Stimulated activated CD8-positive, alpha-beta memory T cell treated with anti-CD3 and anti-CD28 coated beads, Interleukin-12 subunit alpha, Interleukin-12 subunit beta, amount 100 ng/mL, for 1 hour (primary cell): ENCODE measurements around the gene CPNE8.

Experiments
- DNase-seq: peaks from one replicate; pipeline ENCODE4 v3.0.0-alpha.2; 2020; ENCODE audit warnings: low read depth

The CPNE8 gene

GRCh38 chr12:38895446-38895845 lies 9.9 kb downstream of the CPNE8 start:
- no peak for DNase-seq

- DNase-seq: no peak
Observed at GRCh38 chr12:38892976-38893375, 12.4 kb downstream of the CPNE8 start.

GRCh38 chr12:38892087-38892786 lies 13.2 kb downstream of the CPNE8 start:
- no peak for DNase-seq

GRCh38 chr12:38890102-38890855 lies 15.1 kb downstream of the CPNE8 start:
- DNase-seq: no peak

GRCh38 chr12:38889297-38889815 lies 16.0 kb downstream of the CPNE8 start:
- DNase-seq: no peak

- no peak for DNase-seq
Observed at GRCh38 chr12:38887770-38888169, 17.6 kb downstream of the CPNE8 start.

- DNase-seq: no peak
Observed at GRCh38 chr12:38886931-38887330, 18.5 kb downstream of the CPNE8 start.

- DNase-seq: no peak
Observed at GRCh38 chr12:38886064-38886463, 19.3 kb downstream of the CPNE8 start.

- DNase-seq: no peak
Observed at GRCh38 chr12:38884666-38885065, 20.7 kb downstream of the CPNE8 start.

GRCh38 chr12:38883629-38884134 lies 21.7 kb downstream of the CPNE8 start:
- DNase-seq: no peak

GRCh38 chr12:38880288-38880687 lies 25.1 kb downstream of the CPNE8 start:
- DNase-seq: no peak

- DNase-seq: no peak
Observed at GRCh38 chr12:38878986-38879385, 26.4 kb downstream of the CPNE8 start.

- no peak for DNase-seq
Observed at GRCh38 chr12:38878333-38878705, 27.1 kb downstream of the CPNE8 start.

GRCh38 chr12:38875586-38876228 lies 29.7 kb downstream of the CPNE8 start:
- no peak for DNase-seq

GRCh38 chr12:38872561-38872960 lies 32.8 kb downstream of the CPNE8 start:
- DNase-seq: no peak

- DNase-seq: no peak
Observed at GRCh38 chr12:38872156-38872555, 33.2 kb downstream of the CPNE8 start.

GRCh38 chr12:38869036-38869435 lies 36.4 kb downstream of the CPNE8 start:
- DNase-seq: no peak

GRCh38 chr12:38850461-38850860 lies 54.9 kb downstream of the CPNE8 start:
- DNase-seq: no peak

- DNase-seq: no peak
Observed at GRCh38 chr12:38847247-38847646, 58.1 kb downstream of the CPNE8 start.

GRCh38 chr12:38844267-38844666 lies 61.1 kb downstream of the CPNE8 start:
- DNase-seq: no peak

- DNase-seq: no peak
Observed at GRCh38 chr12:38838056-38838850, 67.1 kb downstream of the CPNE8 start.

GRCh38 chr12:38831715-38832114 lies 73.7 kb downstream of the CPNE8 start:
- DNase-seq: no peak
